ENCODE data around the gene ARFGAP3.
A peak's percentile ranks its signal among the peaks of the same experiment; 100 is the strongest.
"Not testable (repeated sequence)": the region's sequence is repeated elsewhere in the genome, so short reads cannot be mapped to it uniquely, and the experiment has no call there.

ARFGAP3 gene

DNA sequence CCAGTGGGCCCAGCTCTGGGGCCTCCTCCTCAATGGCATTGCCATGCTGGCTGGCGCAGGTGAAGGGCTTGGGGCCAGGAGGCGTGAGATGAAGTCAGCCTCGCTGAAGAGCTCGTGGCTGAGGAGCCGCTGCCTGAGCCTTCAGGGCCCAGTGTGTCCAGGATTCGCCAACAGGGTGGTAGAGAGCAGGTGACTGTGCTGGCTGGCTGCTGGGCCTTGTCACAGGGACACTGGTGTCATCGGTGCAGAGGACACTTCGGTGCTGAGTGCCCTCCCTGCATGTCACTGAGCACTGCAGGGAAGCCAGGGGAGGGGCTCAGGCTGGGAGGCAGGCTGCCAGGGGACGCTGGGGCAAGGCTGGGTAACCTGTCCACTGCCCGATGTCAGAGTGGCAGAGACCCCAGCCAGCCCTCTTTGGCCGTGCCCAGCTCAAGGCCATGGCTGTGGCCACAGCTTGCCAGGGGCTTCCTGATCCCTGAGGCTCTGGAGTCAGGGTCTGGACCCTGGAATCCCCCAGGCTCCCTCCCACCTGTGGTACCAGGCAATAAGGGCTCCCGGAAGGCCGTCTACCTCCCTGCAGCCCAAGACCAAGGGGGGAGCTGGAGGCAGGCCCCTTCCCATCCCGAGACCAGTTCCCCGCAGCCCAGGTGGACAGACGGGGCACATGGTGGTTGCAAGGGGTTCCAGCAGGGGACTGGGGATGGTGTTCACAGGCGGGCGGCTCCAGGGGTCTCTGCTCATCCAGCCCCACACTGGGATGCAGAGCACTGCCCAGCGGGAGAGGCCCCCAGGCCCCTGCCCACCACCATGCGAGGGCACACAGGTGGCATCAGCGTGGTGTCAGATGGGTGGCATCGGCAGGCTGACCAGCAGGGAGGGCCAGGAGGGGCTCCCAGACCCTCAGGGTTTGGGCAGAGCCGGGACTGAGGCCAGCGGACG, 63.9 kb downstream of the ARFGAP3 start:
- DNase-seq: no peak

DNA sequence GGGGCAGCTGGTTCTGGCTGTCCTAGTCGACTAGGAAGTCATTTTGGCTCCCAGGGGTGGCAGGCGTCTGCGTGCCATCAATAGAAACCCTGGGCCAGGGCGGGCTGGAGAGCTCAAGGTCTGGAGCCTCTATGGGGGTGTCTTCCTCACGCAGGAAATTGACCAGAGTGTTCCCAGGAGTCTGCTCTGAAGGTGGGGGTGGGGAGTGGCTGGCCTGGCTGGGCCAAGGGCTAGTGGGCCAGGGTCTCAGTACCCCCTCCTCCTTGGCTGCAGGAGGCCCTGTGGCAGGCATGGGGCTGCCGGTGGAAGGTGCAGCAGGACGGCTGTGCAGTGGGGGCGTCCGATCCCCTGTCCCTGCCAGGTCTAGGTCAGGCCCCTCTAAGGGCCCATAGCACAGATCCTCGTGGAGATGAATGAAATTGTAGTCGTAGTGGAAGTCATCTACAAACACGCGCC, 64.6 kb downstream of the ARFGAP3 start:
- DNase-seq: no peak

DNA sequence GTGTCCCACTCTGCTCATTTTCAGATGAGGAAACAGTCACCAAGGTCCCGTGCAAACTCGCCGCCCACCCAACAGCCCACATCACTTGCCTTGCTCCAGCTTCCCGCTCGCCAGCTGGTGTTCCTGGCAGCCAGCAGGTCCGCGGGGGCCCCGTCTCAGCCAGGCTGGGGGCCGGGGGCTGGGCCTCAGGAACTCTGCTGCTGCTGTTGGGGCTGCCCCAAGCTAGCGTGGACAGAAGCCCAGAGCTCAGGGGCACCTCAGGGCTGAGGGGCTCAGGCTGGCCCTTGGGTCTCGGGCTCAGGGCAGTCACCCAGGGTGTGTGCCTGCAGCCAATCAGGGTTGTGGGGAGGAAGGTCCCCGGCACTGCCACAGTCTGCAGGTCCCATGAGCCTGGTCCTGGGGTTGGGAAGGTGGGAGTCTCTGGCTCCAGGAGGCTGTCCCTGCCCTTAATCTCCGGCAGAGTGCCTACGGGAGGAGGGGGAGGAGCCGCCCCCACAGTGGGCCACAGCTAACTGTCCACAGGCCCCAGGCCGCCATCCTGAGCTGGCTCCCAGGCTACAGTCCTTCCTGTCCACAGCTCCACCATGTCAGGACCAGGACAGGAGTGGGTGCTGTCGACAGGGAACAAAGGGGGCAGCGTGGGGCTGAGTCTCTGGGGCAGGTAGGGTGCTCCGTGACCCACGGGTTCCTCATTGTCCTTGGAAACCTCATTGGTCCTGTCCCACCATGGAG, 65.2 kb downstream of the ARFGAP3 start:
- DNase-seq: no peak

DNA sequence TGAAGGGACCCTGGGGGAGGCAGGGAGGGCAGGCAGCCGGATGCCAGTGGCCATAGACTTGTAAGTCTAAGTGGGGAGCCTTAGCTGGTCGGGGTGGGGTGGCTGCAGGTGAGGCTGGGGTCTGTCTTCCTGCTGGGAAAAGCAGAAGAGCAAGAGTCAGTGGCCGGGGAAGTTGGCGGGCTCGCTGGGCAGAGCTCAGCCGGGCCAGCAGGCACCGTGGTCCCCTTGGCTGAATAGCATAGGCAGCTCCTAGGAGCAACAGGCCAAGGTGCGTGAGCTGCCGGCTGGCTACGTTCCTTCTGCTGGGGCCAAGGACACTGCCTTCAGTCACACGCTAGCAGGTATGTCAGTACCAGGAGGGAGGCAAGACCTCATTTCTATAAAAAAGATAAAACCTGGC, 68.6 kb downstream of the ARFGAP3 start:
- DNase-seq: no peak

DNA sequence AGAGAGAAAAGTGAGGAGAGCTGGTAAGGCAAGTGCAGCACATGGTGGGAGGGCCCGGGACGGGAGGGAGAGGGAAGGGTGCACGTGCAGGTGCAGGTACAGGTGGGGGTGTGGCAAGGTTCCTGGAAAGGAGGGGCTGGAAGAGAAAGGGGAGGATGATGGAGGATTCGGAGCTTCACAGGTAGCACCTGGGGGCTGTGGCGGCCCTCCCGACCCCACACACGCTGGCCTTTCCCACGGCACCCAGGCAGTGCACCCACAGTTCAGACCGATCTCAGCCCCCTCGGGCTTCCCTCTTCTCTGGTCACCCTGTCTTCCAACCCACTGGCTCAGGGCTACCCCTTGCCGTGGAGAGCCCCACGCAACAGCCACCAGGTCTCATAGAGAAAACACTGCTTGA, 69.1 kb downstream of the ARFGAP3 start:
- no peak for DNase-seq

DNA sequence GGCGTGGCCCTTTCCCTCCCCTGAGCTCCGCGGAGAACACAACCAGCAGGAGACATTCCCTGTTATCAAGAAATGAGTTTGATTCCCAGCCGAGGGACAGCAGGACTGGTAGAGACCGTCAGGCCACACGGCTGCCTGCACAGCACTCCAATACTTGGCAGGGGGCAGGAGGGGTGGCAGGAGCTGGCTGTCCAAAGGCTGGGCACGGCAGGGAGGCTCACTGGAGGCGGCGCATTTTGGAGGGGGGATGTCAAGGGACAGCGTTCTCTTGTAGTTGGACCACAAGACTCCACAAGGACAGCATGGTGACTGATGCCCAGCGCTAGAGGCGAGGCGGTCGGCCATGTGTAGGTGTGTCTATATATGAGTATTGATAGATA, 69.7 kb downstream of the ARFGAP3 start:
- DNase-seq: no peak

DNA sequence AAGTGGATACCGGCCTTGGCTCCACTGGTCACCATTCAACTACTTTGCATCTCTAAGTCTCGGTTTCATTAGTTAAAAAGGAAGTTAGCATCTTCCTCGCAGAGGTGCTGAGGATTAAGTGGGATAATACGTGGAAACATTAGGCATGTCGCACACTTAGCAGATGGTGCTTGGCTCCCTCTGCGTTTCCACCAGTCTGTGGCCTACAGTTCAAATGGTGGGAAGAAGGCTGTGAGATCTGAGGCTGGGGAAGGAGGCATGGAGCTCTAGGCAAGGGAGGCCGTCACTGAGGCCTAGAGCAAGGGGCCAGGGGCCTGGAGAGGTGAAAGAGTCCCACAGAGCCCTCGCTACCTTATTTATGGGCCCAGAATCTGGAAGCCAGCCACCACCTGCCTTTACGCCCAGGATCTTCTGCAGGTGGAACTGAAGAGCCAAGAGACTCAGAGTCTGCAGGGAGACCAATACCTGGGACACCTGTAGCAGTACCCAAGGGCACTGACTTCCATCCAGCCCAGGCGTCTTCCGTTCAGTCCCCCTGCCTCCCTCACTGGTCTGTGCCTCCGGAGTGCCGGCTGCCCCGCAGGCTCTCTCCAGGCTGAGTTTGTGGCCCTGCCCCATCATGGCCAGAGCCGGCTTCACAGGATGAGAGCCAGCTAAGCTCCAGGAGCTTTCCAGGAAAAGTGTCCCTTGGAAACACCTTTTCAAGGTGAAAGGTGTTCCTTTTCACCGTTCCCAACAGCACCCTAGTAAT, 70.3 kb downstream of the ARFGAP3 start:
- DNase-seq: no peak

DNA sequence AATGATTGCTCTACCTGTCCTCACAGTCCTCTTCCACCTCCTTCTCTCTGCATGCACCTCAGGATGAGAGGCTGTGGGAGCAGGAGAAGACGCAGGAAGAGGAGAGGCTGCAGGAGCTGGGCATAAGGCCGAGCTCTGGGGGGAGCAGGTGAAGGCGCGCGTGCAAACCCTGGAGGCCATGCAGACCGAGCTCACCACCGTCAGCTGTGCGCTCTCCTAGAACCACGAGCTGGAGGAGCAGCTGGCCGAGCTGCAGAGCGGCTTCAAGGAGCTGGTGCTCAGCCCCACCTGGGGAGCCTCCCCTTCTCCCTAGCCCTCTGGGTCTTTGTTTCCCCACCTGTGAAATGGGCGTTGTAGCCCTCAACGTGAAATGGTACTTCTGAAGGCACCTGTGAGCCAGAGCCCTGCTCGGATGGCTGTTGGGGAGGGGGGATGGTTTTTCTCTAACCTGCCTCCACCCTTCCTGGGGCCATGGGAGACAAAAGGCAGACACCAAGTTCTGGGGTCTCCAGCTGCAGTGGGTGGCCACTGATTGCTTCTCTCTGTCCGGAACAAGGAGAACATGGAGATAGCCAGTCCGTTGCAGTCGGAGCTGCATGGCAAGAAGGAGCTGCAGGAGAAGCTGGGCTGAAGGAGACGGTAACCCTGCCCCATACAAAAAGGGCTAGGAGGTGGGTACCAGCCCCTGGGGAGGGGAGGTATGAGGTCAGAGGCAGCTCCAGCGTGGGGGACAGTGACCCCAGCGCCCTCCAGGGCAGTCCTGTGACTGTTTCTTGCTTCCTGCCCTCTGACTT, 71.2 kb downstream of the ARFGAP3 start:
- no peak for DNase-seq

DNA sequence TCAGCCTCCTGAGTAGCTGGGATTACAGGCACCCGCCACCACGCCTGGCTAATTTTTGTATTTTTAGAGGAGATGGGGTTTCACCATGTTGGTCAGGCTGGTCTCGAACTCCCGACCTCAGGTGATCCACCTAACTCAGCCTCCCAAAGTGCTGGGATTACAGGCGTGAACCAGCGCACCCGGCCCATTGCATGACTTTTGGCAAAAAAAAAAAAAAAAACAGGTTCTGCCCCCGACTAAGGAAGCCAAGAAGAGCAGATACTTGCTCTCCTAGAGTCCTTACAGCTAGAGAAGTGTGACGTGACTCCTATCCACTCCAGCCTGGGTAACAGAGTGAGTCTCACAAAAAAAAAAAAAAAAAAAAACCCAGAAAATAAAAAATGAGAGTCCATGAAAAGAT, 74.8 kb downstream of the ARFGAP3 start:
- not testable (repeated sequence) for DNase-seq

DNA sequence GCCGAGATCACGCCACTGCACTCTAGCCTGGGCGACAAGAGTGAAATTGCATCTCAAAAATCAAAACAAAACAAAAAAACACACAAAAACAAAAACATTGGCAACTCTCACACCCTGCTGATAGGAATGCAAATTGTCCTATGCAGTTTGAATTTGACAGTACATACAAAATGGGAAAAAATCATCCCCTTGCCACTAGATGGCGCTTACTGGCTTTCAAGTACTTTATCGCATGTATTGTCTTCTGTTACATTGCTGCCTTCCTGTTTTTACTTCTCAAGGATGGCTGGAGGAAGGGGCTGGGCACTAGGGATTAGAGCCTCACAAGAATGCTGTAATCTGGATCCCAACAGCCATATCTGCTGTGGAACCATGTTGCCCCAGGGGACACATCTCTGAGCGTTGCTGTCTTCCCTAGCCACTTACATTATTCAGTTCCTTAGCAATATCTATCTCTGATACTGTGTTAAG, 77.0 kb downstream of the ARFGAP3 start:
- peak; percentile 37 for DNase-seq

DNA sequence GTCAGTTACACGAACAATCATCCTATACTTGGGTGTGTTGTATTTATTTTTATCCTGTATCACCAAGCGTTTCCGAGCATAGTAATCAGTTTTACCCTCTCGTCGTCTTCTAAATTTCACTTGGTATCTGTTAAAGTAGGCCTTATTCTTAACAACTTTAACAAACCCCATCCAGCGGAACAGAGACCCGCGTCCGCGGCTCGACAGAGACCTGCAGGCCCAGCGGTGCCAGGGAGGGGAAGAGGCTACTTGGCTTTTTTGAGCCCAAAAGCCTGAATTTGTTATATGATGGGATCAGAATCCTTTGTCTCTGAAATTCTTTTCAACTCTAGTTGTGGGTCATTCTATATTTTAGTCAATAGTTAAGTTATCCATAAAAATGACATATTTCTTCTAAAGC, 79.9 kb downstream of the ARFGAP3 start:
- DNase-seq: no peak

DNA sequence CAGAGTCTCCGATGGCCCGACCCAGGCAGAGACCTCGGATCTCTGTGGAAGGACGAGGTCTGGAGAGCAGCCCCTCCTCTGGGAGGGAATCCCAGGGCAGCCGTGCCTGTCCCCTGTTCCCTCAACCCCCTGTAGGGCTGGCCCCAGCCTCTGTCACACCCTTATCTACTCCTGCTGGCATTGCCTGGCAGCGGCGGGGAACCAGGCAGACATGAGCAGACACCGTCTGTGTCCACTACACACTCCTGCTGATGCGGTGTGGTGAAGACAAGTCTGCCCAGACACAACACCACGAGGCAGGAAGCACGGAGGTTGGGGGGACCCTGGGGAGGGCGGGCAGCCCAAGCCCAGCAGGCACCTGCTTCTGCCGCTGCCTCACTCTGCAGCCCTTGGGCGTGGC, 83.9 kb downstream of the ARFGAP3 start:
- DNase-seq: no peak

DNA sequence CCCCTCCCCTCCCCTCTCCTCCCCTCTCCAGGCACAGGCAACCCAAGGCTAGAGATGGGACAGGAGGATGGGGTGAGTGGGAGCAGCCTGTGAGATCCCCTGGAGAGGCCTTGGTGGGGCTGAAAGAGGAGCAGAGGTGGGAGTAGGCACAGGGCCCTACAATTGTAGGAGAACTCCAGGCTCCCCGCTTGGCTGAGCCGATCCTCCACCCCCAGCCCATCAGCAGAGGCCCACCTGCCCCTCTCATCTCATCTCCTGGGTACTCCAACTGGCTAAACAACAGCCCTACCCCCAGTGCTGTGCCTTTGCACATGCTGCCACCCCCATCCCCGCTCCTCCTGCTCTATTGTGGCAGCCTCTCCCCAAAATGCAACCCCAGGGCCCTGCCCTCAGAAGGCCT, 84.4 kb downstream of the ARFGAP3 start:
- DNase-seq: no peak

DNA sequence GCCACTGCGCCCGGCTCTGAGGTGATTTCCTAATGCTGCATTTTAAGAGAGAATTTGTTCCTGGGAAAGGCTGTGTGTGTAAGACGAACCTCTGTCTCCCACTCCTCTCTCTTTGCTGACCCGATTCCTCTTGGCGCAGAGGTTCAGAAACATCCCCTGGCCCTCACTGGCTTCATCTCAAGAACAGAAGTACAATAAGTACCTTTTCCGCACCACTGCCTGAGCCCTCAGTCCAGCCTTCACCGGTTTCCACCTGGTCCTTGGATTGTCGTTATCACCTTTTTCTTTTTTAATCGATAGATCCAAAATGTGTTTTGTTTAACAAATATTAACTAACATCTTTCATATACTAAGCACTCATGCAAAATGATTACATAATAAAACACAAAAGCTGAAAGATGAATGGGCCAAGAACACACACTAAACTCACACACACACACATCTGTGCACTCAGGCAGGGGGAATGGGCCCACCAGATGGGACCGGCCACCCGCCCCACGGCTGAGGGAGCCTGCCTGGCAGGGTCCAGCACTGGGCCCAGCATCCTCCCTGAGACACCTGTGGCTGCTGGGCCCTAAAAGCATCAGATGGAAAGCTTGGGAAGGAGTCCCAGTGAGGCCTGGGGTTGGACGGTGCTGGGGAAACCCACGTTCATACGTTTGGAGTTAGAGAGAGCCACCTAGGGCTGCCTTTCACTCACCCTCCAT, 86.0 kb downstream of the ARFGAP3 start:
- DNase-seq: no peak

DNA sequence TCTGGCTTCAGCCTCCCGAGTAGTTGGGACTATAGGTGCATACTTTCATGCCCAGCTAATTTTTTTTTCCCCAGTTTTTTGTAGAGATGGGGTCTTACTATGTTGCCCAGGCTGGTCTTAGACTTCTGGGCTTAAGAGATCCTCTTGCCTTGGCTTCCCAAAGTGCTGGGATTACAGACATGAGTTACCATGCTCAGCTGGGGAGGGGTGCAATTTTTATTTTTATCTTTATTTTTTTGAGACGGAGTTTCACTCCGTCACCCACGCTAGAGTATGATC, 86.7 kb downstream of the ARFGAP3 start:
- no peak for DNase-seq

DNA sequence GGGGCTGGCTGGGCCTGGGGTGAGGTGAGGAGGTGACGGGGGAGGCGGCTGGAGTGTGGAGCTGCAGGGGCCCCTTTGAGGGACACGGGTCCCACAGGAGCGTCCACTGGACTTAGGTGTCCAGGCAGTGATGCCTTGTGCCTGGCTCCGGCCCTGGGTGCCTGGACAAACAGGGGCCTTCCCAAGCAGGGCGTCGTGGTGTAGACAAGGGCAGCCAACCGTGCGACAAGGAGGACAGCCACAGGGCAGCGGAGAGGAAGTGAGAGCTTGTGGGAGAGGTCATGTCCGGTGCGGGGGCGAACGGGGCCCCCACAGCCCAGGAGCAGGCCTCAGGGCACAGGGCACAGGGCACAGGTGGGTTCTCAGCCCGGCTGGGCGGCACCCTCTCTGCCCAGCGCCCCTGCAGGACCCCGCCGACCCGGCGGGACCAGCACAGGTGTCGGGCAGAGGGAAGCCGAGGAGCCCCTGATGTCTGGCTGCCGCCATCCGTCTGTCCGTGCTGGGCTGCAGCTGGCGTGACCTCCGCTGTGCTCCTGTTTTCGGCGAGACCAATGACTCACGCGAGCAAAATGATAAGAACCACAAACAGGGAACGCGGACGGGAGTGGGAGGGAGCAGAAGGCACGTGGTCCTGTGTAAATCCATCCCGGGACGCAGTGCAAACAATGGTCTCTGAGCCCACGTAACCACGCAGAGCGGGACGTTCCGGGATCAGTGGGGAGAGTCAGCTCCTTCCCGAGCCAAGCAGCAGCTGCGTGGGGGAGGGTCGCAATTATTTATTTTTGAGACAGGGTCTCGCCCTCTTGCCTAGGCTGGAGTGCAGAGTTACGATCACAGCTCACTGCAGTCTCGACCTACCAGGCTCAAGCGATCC, 87.3 kb downstream of the ARFGAP3 start:
- DNase-seq: no peak

DNA sequence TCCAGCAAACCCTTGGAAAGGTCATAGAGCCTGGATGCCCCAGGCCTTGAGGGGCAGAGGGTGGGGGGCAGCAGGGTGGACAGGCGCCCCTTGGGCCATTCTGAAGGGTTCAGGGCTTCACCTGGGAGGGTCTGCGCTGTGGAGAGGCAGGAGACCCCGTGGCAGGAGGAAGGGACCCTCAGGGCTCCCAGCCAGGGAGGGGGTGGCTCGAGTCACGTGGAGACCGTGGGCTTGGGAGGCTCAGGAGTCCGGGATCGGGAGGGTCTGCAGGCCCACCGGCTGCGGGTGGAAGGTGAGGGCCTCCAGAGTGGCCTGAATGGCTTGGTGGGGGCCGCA, 87.9 kb downstream of the ARFGAP3 start:
- no peak for DNase-seq

DNA sequence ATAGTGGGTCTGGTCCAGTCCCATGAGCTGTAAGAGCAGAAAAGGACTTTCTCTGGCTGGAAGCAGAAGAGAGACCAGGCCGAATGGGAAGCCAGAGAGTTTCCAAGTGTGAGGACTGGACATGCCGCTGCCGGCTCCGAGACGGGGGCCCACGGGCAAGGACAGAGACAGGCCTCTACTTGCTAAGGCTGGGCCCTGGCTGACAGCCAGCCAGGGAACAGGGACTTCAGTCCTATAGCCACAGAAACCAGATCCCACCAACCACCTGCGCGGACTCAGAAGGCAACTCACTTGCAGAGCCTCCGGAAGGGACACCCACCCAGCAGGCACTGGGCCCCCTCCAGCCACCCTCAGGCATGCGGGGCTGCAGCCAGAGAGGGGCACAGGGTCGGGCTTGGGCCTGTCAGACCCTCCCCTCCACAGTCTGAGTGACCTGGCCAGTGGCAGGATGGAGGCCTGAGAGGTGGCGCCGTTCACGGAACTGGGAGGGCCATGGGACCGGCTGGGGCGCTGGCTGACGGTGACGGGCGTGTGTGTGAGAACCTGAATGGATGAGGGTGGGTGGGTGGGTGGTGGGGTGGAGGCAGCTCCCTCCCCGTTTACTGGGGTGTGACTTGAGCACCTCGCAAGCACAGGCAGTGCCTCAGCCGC, 88.6 kb downstream of the ARFGAP3 start:
- no peak for DNase-seq

DNA sequence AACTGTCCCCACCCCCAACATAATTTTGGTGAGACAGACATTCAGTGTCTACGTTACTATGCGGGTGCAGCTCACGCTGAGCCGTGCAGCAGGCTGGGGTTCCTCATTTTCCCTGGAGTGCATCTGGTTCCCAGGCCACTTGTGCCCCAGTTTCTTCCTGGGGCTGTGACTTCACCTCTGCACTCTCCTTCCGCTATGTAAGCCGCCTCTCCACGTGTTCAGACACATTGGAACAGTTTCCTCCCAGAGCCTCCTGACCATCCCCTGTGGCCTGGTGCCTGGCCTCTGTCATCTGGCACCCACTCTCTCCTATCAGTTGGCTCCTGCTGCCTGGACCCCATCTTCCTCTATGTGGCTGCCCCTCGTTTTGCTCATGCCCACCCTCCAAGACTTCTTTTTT, 90.2 kb downstream of the ARFGAP3 start:
- no peak for DNase-seq

DNA sequence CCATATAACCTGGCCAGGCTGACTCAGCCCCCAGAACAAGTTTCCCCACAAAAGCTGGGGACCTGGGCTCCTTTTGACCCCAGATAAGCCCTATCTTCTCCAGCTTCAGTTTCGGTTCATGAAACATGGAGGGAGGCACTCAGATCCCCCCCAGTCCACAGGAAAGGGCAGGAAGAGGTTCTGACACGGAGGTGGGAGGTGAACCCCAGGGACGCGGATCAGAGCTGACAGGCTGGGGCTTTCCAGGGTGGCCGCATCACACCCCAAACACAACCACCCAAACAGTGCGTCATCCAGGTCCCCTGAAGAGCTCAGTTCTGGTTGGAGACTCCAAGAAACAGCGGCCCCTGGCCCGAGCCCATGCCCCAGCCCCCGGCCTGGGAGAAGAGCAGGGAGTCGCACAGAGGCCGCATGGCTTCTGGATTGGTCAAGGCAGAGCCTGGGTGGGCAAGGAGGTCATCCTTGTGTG, 92.1 kb downstream of the ARFGAP3 start:
- no peak for DNase-seq
